Femur (tissue), 1 donor: ENCODE data around the gene EYS.
"Not testable (repeated sequence)": the region's sequence is repeated elsewhere in the genome, so short reads cannot be mapped to it uniquely, and the experiment has no call there.

Experiments used
- DNase-seq: peaks from one replicate; pipeline ENCODE4 v3.0.0-alpha.2; 2017

The EYS gene

DNA sequence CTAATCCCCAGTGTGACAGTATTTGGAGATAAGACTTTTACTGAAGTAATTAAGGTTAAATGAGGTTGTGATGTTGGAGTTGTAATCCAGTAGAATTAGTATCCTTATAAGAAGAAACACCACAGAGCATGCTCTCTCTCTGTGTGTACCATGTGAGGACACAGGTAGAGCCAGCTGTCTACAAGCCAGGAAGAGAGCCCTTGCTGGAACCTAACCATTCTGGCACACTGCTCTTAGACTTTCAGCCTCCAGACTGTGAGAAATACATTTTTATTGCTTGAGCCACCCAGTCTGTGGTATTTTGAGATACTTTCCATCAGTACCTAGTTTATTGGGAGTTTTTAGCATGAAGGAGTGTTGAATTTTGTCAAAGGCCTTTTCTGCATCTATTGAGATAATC lies 1961.2 kb downstream of the EYS start:
- DNase-seq: no peak

DNA sequence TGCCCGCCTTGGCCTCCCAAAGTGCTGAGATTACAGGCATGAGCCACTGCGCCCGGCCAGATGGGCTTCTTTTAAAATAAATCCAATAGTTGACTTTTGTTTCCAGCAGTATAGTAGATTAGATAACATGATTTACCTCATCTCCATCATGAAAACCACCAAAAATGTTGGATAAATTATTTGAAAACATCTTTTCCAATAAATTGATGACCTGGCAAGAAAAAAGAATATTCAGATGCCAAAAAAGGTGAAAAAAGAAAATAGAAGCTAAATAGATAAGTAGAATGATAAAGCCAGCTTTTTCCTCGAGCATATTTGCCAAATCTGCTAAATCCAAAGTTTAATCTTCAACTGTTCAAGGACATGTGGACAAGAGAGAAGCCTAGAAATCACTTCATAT lies 1962.2 kb downstream of the EYS start:
- DNase-seq: no peak

DNA sequence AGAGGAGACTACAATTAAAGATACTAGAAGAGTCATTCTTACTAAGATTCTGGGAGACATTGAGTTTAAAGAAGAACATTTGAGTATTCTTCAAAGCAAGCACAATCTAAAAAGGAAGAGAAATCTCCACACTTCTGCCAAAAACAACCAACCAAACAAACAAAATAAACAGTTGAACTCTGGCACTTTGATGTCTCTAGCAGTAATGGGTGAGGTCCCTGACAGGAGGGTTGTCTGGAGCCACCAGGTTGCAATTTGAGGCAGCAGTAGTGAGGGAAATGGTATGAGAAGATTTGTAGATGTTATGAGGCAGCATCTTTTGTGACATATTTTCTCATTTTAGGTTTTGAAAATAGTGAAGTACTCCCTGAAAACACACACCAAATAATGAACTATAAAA lies 1963.3 kb downstream of the EYS start:
- no peak for DNase-seq

DNA sequence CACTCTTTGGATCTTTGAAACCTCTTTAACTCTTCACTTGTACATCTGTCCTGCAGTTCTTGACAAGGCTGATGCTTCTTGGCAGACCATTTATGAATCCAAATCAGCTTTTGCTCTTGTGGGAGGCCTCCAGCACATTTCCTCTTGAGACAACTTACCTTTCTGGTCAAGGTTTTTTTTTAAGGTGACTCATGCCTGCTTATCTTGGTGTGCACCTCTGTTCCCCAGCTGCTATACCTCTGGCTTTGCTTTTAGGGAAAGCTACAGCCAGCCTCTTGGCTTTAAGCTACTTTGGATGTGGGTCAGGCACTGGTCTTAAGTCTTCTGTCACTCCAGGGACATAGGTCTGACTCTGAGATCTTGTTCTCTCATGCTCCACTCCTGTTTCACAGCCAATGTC lies 1965.0 kb downstream of the EYS start:
- DNase-seq: no peak

DNA sequence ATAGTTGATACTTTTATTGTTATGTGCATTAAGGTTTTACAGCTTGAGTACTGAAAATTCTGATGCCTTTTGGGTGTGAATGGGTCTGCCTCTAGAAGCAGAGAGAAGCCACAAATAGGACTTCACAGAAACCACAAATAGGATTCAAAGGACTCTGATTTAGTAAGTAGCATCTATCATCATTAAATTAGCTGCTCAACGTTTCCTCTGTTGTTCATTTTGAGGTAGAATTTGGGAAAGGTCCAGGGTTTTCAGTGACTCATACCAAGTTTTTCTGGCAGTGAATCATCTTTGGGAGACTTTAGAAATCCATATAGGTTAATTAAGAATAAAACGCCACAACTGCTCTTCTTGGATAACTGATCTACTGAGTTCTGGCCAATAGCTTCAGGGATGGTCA lies 1966.3 kb downstream of the EYS start:
- no peak for DNase-seq

DNA sequence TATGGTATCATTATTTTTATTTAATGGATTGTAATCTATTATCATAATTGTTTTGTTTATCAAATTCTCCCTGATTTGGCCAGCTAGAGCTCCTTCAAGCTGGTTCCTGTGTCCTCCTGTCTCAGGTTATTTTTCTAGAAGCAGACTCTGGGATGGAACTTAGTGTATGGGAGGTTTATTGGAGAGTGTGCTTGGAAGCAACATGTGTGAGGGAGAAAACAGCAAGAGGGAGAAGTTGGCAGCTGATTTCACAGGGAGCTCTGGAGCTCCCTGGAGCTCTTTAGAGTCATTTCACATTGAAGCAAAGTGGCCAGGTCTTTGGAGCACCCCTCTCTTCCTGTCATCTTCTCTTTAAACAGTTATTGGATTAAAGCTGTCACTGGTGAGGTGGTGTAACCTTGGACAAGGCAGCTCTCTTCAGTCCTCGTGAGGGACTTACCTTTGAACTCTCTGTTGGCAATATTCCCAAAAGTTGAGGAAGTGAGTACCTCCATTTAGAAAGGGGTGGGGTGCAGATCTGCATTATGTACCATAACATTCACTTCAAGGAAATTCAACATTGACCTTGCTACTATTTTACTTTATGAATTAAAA lies 1967.8 kb downstream of the EYS start:
- no peak for DNase-seq

DNA sequence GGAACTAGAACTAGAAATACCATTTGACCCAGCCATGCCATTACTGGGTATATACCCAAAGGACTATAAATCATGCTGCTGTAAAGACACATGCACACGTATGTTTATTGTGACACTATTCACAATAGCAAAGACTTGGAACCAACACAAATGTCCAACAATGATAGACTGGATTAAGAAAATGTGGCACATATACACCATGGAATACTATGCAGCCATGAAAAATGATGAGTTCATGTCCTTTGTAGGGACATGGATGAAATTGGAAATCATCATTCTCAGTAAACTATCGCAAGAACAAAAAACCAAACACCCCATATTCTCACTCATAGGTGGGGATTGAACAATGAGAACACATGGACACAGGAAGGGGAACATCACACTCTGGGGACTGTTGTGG lies 1968.8 kb downstream of the EYS start:
- DNase-seq: not testable (repeated sequence)

DNA sequence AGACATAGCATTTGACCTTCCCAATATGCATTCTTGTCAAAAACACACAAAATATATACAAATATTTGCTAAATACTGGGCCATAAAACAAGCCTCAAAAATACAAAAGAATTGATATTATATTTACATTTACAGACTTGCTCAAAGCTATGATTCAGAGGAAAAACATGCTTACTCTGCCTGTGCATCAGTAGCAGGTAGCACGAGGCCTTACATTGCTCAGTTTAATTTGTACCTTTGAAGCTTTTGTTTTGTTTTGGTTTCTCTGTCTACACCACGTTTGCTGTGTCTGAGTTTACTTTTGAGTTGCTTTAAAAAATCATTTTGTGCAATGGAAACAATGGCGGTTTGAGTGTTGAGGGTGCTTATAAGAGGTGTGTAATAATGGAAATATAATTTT lies 1972.1 kb downstream of the EYS start:
- DNase-seq: no peak

DNA sequence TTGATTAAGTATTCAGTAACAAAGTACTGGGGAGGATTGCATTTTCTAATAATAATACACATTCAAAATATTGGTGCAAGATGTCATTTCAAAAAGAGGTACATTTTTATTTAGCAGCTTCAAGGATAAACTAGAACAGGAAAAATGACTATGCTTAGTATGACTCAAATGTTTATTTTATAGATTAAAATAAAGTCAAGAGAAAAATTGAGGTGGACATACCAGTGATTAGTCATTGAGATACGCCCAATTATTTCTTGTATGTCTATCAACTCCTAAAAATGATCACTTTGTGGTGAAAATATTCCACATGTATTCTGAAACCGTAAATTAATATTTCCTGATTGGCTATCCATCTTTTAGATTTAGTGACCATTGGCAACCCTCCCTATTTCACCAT lies 1974.7 kb downstream of the EYS start:
- no peak for DNase-seq

DNA sequence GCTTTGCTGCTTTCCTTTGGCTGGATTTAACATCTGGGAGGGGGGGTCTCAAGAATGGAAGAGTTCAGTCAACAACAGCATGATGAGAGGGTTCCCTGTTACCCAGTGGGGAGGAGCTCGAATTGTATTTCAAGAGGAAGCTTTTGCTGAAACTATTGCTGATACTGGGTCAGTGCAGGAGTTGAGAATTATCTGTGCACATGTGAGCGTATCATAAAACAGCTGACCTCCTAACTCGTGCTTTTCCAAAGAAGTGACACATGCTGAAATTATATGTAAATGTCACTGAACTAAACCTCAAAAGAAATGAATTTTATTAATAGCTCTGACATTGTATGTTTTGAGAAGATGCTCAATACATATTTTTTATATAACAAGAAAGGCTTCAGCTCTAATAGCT lies 1975.1 kb downstream of the EYS start:
- DNase-seq: no peak

DNA sequence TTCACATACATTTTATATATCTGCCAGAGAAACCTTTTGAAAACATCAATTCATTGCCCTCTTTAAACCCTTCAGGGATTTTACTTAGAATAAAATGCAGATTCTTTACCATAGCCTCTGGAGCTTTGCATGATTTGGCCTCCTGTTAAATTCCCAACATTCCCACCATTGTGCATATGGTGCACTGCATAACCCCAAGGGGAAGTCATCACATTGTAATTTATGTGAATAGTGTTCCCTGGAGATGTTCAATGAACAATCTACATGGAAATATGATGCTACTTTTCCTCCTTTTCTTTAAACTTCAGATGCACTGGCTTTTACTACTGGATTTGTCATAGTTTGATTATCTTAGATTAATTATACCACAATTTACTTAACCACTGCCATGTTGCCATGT lies 1976.7 kb downstream of the EYS start:
- DNase-seq: no peak

DNA sequence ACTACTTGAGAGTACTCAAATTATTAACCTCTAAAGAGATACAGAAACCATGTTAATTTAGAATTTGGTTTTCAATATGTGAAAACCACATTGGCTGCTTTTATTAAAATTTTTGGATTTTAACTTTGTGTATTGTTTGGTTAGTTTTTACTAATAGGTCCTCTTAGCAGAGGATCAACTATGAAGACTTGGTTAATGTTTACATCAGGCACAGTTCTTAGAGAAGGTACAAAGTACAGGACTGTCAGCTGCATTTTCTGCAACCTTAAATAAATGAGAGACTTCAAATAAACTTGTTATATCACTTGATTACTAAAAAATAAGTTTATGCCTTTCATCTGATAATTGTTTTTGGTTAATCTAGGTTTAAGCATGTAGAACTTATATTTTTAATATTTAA lies 1982.3 kb downstream of the EYS start:
- no peak for DNase-seq

DNA sequence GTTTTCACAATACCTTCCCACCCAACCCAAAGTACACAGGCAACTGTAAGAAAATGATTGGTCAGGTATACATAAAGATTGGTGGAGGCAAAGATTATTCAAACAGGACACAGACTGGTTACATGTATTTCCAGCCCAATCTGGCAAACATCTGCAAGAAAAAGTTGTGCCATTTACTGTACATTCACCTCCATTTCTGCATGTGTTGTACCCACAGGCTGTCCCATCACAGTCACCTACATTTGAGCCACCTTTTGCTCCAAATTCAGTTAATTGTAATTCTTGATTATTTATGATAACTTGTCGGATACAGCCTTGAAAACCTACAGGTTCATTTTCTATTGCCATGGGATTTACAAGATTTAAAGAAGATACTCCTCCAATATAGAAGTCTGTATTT lies 1985.8 kb downstream of the EYS start:
- DNase-seq: no peak

DNA sequence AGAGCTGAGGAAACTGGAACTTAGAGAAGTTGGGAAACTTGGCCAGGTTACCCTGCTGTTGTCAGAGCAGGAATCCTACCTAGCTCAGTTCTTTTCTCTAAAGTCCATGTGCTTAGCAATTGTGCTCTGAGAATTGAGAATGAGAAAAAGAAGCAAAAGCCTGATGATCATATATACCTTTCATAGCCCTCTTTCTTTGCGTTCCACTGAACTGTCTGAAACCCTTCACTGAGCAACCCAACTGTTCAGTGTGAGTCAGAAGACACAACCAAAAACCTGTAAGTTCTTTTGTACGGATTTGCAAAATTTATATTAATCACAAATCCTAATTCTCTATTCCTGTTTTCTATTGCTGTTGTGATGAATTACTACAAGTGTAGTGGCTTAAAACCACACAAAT lies 1990.9 kb downstream of the EYS start:
- DNase-seq: no peak

DNA sequence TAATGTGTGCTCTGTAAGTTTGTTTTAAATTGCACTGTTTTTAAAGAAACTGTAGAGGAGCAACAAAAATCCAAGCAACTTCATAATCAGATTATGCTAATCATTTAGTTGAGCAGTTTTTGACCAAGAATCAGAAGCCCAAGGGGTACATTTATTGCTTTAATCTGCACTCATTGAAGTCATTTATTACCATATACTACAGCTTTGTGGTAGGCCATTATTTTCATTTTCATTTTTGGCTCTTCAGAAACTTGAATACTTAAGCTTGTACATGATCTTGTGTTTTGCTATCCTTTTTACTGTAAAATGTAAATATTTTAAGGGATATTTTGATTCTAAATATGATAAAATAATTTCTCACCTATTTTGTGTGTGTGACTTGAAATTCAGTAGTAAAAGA lies 1992.9 kb downstream of the EYS start:
- no peak for DNase-seq

DNA sequence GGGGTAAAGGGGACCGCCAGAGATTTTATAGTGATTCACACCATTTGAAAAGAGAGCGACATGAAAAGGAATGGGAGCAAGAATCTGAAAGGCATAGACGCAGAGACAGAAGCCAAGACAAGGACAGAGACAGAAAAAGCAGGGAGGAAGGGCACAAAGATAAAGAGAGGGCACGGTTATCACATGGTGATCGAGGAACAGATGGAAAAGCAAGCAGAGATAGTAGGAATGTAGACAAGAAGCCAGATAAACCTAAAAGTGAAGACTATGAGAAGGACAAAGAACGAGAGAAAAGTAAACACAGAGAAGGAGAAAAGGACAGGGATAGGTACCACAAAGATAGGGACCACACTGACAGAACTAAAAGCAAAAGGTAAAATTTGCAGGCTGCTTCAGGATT lies 1993.7 kb downstream of the EYS start:
- DNase-seq: no peak

DNA sequence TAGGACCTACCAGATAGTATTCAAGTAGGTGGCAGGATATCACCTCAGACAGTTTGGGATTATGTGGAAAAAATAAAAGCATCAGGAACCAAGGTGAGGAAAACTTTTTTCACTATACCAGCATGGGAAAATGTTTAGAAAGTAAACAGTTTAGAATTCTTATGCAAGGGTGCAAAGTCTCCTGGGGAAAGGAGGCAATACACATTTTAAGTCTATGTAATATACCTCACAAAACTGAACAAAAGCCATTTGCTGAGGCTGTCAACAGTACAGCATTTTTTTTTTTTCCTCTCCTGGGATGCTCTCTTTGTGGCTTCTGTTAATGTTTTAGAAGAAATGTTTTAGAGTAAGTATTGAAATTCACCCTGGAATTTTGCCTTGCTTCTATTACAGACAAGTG lies 1997.9 kb downstream of the EYS start:
- no peak for DNase-seq

DNA sequence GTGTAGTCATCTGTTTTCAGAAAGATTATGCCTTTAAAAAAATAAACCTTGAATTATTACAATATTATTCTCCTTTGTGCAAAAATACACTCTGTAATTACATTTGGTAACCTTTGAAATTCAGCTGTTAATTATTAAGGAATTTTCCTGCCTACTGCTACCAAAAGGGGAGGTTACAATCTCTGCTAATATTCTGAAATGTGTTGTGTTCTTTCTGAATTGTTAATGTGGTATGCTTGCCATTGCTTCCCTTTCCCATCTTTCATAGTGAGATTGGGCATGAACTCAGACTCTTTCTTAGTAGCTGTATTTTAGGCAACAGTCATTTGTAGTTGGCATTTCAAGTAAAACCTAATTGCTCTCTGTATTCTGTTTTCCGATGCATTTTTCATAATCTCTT lies 1998.4 kb downstream of the EYS start:
- no peak for DNase-seq

DNA sequence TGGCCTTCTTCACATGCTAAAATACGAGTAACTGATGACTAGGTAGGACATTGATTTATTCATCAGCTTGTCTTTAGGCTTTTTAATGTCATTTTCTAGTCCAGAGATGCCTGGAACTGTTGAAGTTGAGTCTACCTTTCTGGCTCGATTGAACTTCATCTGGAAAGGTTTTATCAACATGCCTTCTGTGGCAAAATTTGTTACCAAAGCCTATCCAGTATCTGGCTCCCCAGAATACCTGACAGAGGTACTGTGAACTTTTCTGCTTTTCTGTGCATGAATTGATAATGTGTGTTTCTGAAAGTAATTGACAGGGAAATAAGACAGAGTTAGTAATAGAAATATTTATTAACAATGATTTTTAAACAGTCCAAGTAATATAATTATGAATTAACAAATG lies 2000.4 kb downstream of the EYS start:
- no peak for DNase-seq

DNA sequence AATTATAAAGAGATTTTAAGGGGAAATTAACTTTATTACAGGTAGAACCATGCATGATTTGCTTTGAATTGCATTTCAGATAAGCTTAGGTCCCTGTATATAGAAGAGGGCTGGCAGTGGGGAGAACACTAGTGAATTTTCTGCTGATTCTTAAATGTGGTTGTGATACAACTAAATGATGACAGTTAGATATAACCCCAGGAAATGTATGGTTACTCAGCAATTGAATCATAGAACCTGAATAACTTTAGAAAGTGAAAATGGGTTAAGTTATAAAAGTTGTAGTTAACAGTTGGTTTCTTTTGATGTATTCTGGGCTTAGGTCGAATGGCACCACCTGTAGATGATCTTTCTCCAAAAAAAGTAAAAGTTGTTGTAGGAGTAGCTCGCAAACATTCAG lies 2001.3 kb downstream of the EYS start:
- DNase-seq: no peak

DNA sequence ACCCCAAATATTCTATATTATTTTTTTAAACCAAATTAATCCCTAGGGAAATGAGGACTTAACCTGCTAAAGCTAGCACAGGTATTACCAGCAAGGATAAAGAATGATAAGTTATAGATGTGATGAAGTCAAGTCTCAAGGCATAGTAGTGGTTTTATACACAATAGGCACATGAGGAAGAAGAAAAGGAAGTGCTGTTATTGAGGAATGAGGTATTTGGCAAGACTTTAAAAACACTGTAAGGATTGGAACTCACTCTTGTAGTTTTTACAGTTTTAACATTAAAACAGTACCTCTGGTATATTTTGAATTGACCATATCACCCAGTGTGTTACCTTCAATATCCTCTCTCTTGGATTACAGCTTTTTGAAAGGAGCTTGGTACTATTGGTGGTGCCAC lies 2016.8 kb downstream of the EYS start:
- no peak for DNase-seq

DNA sequence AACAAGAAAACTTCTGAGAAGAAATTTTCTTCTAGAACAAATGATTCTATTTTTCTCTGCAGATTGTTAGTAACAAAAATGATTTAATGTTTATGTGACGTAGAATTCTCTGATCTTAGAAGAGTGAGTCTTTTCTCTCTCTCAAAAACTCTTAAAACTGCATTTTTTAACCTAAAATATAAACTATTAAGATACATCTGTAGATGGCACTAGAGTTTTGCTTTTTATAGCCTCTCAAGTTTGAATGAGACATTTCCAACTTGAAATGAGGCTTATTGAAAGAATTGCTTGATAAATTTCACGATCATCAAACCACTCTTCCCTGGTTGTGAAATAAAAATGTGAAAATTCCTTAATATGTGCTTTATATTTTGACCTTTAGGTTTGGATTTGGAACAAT lies 2017.6 kb downstream of the EYS start:
- no peak for DNase-seq

DNA sequence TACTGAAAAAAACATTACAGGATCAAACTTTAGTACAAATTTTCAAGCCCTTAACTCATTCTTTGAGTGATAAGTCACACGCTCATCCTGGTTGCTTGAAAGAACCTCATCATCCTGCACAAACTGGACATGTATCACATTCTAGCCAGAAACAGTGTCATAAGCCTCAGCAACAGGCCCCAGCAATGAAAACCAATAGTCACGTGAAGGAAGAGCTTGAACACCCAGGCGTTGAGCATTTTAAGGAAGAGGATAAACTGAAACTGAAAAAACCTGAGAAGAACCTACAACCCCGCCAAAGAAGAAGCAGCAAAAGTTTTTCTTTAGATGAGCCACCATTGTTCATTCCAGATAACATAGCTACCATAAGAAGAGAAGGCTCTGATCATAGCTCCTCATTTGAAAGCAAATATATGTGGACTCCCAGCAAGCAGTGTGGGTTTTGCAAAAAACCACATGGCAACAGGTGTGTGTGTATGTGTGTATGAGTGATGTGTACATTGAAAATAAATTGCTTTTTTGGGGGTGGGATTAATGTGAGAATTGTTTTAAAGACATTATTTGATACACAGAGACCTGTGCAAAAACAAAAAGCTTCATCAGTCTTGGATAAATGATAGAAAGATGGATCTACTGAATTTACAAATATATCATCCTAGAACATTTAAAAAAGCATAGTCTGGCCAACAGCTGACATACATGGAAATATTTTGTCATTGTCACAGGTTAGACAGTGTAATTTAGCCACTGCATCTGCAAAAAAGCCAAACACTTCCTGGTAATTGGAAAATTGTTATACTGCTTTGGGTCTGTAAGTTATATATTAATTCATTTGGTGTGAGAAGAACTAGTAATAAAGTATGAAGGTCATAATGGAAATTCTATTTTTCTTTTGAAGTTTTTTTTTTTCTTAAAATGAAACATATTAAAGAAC lies 2021.3 kb downstream of the EYS start:
- DNase-seq: no peak

DNA sequence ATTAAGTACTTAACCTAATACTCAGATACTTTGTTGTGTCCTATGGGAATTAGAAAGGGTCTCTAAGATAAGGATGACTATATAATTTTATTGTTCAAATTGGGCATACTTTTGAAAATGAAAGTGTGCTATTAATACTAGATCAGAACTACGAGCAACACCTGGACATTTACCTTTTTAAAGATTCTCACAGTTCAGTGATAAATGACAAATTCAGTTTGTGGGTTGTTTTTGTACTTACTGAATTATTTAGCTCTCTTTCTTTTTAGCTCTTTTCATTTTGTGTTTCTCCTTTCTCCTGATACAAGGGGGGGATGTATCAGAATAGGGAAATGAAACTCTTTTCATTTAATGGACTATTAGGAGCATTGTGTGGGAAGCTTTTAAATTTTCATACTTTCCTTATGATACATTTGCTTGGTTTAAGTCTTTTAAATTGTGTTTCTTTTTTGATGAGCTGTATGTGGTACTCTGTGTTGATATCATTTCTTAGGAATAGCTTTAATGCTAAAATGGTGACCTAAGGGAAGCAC lies 2023.9 kb downstream of the EYS start:
- no peak for DNase-seq

DNA sequence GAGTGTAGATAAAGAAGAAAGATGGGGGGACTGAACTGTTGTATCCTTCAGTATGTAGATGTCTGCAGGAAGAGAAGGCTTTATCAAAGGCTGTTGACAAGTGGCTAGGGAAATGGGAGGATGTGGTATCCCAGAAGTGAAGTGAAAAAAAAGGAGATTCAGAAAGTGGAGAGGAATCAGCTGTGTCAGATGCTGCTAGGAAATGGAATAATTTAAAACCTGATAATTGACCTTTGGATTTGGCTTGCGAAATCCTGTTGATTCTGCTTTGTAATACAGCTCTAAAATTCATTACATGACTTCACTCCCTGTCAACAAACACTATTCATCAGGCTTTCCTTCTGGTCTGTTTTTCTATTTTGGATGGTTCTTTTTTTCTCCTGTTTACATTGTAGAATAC lies 2029.7 kb downstream of the EYS start:
- DNase-seq: no peak
